NCI-H2196 (cell line): ENCODE measurements around the gene PRTG.
"Not testable (repeated sequence)": the region's sequence is repeated elsewhere in the genome, so short reads cannot be mapped to it uniquely, and the experiment has no call there.

Experiments used
- DNase-seq: peaks from one replicate; lab custom pipeline; 2025; ENCODE audit not compliant: unreplicated experiment; lab: John Stamatoyannopoulos, UW

PRTG gene, protein sequence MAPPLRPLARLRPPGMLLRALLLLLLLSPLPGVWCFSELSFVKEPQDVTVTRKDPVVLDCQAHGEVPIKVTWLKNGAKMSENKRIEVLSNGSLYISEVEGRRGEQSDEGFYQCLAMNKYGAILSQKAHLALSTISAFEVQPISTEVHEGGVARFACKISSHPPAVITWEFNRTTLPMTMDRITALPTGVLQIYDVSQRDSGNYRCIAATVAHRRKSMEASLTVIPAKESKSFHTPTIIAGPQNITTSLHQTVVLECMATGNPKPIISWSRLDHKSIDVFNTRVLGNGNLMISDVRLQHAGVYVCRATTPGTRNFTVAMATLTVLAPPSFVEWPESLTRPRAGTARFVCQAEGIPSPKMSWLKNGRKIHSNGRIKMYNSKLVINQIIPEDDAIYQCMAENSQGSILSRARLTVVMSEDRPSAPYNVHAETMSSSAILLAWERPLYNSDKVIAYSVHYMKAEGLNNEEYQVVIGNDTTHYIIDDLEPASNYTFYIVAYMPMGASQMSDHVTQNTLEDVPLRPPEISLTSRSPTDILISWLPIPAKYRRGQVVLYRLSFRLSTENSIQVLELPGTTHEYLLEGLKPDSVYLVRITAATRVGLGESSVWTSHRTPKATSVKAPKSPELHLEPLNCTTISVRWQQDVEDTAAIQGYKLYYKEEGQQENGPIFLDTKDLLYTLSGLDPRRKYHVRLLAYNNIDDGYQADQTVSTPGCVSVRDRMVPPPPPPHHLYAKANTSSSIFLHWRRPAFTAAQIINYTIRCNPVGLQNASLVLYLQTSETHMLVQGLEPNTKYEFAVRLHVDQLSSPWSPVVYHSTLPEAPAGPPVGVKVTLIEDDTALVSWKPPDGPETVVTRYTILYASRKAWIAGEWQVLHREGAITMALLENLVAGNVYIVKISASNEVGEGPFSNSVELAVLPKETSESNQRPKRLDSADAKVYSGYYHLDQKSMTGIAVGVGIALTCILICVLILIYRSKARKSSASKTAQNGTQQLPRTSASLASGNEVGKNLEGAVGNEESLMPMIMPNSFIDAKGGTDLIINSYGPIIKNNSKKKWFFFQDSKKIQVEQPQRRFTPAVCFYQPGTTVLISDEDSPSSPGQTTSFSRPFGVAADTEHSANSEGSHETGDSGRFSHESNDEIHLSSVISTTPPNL

DNA sequence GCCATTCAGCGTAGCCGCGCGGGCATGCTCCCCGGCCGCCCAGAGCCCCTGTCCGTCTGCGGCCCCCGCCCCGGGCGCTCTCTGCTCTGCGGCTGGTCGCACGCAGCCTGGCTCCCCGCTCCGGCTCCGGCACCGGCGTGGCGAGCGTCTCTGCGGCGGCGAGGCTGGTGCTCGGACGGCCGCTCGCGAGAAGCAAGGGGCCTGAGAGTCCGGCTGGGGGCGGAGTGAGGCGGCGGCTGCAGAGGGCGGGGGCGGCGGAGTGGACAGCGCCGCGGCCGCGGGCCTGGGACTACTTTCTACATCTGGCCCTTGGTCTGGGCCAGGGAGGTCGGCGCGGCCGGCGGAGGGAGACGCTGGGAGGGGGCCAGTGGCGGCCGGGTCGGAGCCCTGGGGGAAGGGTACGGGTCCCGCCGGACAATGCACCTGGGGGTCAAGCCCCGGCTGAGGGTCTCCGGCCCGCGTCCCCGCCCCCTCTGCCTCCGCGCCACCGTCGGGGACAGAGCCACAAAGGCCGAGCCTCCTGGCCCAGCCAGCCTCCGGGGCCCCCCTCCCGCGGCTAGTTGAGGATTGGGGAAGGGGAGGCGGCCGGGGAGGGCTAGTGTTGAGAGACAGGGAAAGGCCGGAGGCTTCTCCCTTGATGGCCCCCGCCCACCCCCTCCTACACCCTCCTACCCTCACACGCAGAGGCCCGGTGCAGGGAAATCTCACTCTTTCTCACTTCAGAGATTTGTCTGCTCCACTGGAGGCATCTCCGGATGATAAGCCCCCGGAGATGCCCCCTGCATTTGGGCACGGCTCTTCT is at the start of gene PRTG:
Gene PRTG, minus strand, starts transcription at position 226 of the 802 bp plus-strand sequence. Its CDS starts 221 bp downstream, at position 5.
- DNase-seq = peak; percentile 33

DNA sequence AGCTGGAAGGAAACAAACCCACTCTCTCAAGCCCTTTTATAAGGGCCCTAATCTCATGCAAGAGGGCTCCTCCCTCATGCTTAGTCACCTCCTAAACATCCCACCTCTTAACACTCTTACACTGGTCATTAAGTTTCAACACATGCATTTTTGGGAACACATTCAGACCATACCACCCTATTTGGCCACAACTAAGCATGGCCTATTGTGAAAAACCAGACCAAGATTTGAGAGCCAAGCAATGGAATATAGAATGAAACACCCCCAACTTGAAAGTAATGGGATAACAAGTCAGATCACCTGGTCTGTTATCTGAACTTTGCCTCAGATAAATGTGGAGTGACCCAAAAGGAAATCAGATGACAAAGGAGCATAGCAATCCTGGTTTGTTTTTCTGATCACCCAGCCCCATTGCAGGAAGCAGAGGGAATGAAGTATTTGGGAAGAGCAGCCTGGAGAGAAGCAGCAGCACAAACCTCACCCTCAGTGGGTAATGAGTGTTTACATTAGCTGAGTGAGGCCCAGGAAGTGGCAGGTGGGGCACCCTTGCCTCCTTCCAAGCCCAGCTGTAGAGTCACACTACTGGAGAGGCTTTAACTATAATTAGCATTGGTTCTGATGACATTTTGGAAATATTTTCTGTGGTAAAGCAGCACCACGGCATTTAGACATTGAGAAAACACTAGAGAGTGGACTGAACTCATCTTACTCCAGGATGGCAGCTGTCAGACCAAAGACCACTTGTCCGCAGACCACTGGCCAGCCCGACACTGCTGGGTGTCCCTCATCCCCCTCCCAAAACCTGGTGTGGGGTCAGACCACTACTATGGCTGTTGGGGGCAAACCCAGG is 48.8 kb upstream of the PRTG start:
- DNase-seq = peak; percentile 3

- DNase-seq = no peak
These were observed 46.2 kb upstream of the PRTG start for GRCh38 chr15:55789066-55789660.

- DNase-seq = no peak
These were observed 43.4 kb upstream of the PRTG start for GRCh38 chr15:55786341-55786740.

DNA sequence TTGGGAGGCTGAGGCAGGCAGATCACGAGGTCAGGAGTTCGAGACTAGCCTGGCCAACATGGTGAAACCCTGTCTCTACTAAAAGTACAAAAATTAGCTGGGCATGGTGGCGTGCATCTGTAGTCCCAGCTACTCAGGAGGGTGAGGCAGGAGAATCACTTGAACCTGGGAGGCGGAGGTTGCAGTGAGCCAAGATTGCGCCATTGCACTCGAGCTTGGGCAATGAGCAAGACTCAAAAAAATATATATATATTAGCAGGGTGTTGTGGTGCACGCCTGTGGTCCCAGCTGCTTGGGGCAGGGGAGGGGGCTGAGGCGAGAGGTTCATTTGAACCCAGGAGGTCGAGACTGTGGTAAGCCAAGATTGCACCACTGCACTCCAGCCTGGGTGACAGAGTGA is 42.6 kb upstream of the PRTG start:
- DNase-seq = not testable (repeated sequence)

DNA sequence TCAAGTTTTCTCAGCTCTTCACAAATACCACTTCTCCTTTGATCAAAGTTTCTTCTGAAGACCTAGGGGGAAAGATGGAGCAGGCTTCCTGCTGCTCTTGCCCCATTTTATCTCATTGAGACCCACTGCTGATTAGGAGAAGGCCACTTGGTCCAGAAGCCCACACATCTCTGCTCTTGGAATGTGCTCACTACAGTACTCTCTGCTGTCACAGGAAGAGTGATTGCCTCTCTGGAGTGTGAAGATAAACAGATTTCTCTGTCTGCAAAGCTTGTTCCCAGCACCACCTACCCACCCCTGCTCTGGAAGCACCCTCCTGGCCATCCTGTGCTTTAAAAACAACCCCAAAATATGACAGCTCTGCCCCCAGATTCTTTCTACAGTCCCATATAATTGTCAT is 41.3 kb upstream of the PRTG start:
- DNase-seq = no peak

DNA sequence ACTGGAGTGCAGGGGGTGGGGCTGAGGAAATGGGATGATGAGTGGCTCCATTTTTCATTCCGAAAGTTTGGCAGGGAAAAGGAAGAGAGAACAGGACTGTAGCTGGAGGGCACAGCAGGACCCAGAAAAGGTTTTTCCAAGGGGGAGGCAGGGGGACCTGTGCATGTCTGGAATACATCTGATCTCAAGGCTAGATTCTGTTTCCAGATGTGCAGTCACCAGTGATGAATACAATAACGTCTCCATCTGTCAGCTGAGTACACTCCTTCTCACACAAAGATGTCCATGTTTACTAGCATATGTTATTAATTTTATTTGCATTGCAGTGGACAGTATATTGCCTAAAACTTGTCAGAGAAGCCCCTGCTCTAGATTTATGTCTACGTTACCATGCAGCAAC is 39.9 kb upstream of the PRTG start:
- DNase-seq = no peak

- no peak for DNase-seq
These were observed 37.3 kb upstream of the PRTG start for GRCh38 chr15:55780292-55780691.

DNA sequence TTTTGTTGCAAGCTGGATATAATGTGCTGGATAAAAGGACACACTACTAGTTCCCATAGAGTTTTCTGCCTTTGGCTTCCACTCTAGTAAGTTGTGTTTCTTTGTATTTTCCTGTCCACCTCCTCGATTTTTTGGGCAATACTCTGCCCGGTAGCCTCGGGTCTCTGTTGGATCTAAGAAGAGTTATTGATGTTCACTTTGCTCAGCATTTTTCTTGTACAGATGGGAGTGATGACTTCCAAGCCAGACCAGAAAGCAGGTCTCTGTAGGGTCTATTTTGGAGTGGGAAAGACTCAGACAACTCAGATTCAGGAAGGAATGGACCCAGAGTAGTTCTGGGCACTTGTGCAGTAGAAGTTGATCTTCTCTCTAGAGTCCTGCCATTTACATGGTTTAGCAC is 36.0 kb upstream of the PRTG start:
- no peak for DNase-seq

DNA sequence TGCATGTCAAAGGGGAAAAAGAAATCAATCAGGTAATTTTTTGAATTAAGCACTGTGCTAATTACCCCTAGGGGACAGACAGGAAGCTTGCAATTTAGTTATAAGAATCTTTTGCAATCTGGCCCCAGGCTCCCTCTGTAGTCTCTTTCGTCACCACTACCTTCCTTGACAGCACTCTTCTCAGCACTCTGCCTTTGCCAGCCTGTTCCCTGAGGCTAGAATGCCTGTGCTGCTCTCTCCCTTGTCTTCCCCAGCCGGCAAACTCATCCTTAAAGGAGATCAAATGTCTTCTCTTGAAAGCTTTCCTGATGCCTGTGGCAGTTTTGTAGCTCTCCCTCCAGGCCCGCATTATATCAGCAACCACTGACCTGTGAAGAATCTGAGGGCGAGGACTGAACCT is 32.4 kb upstream of the PRTG start:
- DNase-seq = no peak

DNA sequence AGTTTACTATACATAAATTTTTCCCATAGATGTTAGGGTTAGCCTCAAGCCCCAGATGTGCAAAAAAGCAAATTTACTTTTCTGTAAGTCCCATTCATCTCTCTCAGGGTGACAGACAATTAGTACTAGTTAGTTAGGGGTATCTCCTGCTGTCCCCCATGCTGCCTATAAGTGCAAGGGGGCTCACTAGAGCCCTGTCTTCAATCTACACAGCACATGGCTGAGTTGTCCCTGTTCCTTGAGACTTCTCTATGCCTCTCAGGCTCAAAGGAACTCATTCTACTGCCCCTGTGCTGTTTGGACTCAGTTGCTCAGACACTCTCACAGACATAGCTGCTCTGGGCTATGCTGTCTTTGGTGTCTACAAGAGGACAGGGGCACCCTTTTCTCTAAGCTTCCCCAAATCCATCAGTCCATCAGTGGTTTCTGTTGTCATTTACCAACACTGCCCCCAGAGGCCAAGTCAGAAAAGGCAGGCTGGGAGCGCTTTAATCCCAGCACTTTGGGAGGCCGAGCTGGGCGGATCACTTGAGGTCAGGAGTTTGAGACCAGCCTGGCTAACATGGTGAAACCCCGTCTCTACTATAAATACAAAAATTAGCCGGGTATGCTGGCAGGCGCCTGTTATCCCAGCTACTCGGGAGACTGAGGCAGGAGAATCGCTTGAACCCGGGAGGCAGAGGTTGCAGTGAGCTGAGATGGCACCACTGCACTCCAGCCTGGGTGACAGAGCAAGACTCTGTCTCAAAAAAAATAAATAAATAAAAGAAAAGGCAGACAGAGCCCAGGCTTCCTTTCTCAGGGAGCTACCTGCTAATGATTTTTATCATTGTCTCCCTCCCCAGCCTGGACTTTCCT is 31.4 kb upstream of the PRTG start:
- peak; percentile 4 for DNase-seq

GRCh38 chr15:55770806-55771205 is 27.9 kb upstream of the PRTG start:
- DNase-seq = no peak

DNA sequence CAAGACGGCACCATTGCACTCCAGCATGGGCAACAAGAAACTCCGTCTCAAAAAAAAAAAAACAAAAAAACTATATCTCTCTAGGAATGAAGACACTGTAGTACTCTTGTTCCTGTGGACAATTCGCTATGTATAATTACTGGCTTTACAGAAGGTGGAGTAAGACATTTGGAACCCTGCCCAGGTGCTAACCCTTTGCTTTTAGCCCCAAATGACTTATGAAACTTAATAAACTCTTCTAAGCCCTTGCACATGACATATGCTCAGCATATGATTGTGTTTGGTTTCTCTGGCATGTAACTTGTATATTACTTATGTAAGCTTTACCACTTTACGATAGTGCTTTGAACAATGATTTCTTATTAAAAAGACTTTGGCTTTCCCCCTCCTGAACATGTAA is 27.3 kb upstream of the PRTG start:
- DNase-seq = no peak

- no peak for DNase-seq
These were observed 25.8 kb upstream of the PRTG start for GRCh38 chr15:55768670-55769185.

DNA sequence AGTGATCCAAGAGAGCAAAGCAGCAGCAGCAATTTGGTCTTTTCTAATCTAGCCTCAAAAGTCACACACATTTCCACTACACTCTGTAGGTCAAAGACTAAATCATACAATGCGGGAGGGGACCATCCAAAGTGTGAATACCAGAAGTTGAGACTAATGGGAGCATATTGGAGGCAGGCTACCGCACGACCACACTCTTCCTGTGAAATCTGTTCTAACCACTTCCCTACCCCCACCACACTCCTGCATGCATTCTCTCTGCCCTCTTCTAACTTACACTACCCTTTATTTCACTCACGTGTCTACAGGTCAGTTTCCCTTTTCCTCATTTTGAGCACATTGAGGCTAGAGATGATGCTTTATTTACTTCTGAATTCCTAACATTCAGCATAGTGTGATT is 23.7 kb upstream of the PRTG start:
- DNase-seq = no peak

DNA sequence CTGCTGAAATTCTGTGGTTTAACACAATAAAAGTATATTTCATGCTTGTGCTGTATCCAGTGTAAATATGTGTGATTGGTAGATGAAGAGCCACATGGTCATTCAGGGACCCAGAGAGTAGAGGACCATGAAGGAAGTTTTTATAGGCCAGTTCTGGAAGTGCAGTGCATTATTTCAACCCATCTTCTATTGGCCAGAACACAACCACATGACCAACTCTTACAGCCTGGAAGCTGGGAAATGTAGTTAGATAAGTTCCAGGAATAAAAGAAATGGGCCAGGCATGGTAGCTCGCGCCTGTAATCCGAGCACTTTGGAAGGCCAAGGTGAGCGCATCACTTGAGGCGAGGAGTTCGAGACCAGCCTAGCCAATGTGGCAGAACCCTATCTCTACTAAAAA is 21.4 kb upstream of the PRTG start:
- no peak for DNase-seq

DNA sequence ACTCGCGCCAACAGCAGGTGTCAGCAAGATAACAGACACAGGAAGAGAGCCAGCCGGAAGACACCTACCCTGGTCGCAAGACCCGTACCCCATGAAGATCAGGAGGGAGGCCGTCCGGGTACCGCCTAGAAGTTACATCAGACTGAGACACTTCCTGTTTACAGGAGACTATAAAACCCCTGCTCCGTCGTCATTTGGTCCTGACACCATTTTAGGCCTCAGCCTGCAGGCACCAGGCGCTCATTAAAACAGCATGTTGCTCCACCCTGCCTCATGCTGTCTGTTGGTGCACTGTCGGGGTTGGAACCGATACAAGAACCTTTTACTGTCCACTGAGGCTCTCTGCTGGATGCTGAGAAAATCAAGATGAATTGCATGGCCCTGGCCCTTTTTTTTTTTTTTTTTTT is 15.6 kb upstream of the PRTG start:
- no peak for DNase-seq

GRCh38 chr15:55753433-55753832 is 10.5 kb upstream of the PRTG start:
- not testable (repeated sequence) for DNase-seq
